K562 (cell line): ENCODE measurements around the gene ACVR2B. TPM values are rescaled to one million over a fixed set of nuclear protein-coding genes. Genes with fewer than 3 reads are reported as not detected.

Experiments
- ARID1B ChIP-seq: fragments of 450-650 bp; IDR thresholded peaks from 2 replicates; pipeline ENCODE4 v1.6.1; 2016; ENCODE audit warnings: antibody characterized with exemption, mild to moderate bottlenecking, inconsistent platforms
- CCNT2 ChIP-seq: IDR thresholded peaks from 2 replicates; pipeline ENCODE4 v1.6.1; 2011; ENCODE audit warnings: borderline replicate concordance, low read depth, mild to moderate bottlenecking, moderate library complexity, mixed read lengths, low read length; ENCODE audit not compliant: insufficient read length; ENCODE audit errors: extremely low read depth
- COPS2 ChIP-seq: fragments of 450-650 bp; conservative IDR thresholded peaks from 2 replicates; pipeline ENCODE4 v1.6.1; 2016; ENCODE audit warnings: mild to moderate bottlenecking, moderate library complexity
- FOXP1 ChIP-seq: sonication (generic); formaldehyde crosslinking; IDR thresholded peaks from 2 replicates; pipeline ENCODE4 v1.8.0; 2022; ENCODE audit warnings: mild to moderate bottlenecking, missing genetic modification reagents
- HLTF ChIP-seq: fragments of 450-650 bp; IDR thresholded peaks from 2 replicates; pipeline ENCODE4 v1.6.1; 2016
- HMGN3 ChIP-seq: IDR thresholded peaks from 2 replicates; pipeline ENCODE4 v1.6.1; 2011; ENCODE audit warnings: borderline replicate concordance, low read depth, mild to moderate bottlenecking, mixed read lengths, low read length; ENCODE audit not compliant: insufficient read length; ENCODE audit errors: extremely low read depth
- KHSRP ChIP-seq: fragments of 450-650 bp; IDR thresholded peaks from 2 replicates; pipeline ENCODE4 v1.6.1; 2017
- MXD1 ChIP-seq: fragments of 250-450 bp; sonication (Bioruptor Pico); IDR thresholded peaks from 2 replicates; pipeline ENCODE4 v1.8.0; 2021; ENCODE audit warnings: borderline replicate concordance, mild to moderate bottlenecking, moderate library complexity; ENCODE audit not compliant: poor library complexity, severe bottlenecking
- NFATC3 ChIP-seq: fragments of 450-650 bp; IDR thresholded peaks from 2 replicates; pipeline ENCODE4 v1.6.1; 2017; ENCODE audit warnings: mild to moderate bottlenecking
- NRF1 ChIP-seq, 2 experiments: fragments of 450-650 bp; IDR thresholded peaks in 1 of 2; conservative IDR thresholded peaks in 1 of 2; 2 replicates each; pipeline ENCODE4 v1.6.1; 2014; ENCODE audit warnings: mild to moderate bottlenecking in 2 of 2
- RBM15 ChIP-seq: fragments of 200-400 bp; formaldehyde crosslinking; IDR thresholded peaks from 2 replicates; pipeline ENCODE4 v1.6.1; 2018; ENCODE audit warnings: mild to moderate bottlenecking, low read length, moderate library complexity; ENCODE audit not compliant: insufficient read depth
- RBM22 ChIP-seq: fragments of 200-400 bp; formaldehyde crosslinking; IDR thresholded peaks from 2 replicates; pipeline ENCODE4 v1.6.1; 2018; ENCODE audit warnings: low read length, low read depth; ENCODE audit not compliant: poor library complexity, severe bottlenecking
- SAP30 ChIP-seq: fragments of 200-600 bp; sonication (generic); IDR thresholded peaks from 2 replicates; pipeline ENCODE4 v1.6.1; 2012; ENCODE audit warnings: borderline replicate concordance, low read depth, mild to moderate bottlenecking, moderate library complexity, low read length, control low read depth, inconsistent platforms; ENCODE audit not compliant: insufficient read depth, poor library complexity, severe bottlenecking
- SNIP1 ChIP-seq: fragments of 450-650 bp; IDR thresholded peaks from 2 replicates; pipeline ENCODE4 v1.7.1; 2017; ENCODE audit warnings: low read depth, mild to moderate bottlenecking
- TEAD2 ChIP-seq: fragments of 450-650 bp; IDR thresholded peaks from 2 replicates; pipeline ENCODE4 v1.6.1; 2016; ENCODE audit warnings: missing genetic modification characterization, control low read depth, missing compliant biosample characterization
- ZKSCAN1 ChIP-seq: fragments of 150-350 bp; IDR thresholded peaks from 2 replicates; pipeline ENCODE4 v1.6.1; 2016; ENCODE audit warnings: low read depth, low read length
- ZNF224 ChIP-seq: sonication (generic); formaldehyde crosslinking; IDR thresholded peaks from 2 replicates; pipeline ENCODE4 v1.8.0; 2022; ENCODE audit warnings: mild to moderate bottlenecking, missing genetic modification reagents
- ZNF263 ChIP-seq: sonication (generic); formaldehyde crosslinking; IDR thresholded peaks from 2 replicates; pipeline ENCODE4 v1.8.0; 2022; ENCODE audit warnings: mild to moderate bottlenecking, missing genetic modification reagents, borderline replicate concordance
- ZNF324 ChIP-seq: fragments of 250-450 bp; sonication (Bioruptor Pico); IDR thresholded peaks from 2 replicates; pipeline ENCODE4 v1.4.0; 2020; ENCODE audit warnings: mild to moderate bottlenecking
- ZNF384 ChIP-seq: IDR thresholded peaks from 2 replicates; pipeline ENCODE4 v1.6.1; 2012; ENCODE audit warnings: low read depth, low read length, improper control_type of control experiment
- polyA plus RNA-seq, 8 experiments: library from polyadenylated mRNA; depleted of rRNA in 4 of 8; stranded (reverse) in 5 of 8; unstranded in 3 of 8; fragments of >200 nt; fragmentation: Nextera tagmentation in 2 of 8; fragmentation: Illumina TruSeq in 1 of 8; extraction: Ambion mirVana in 2 of 8; extraction: Trizol in 1 of 8; gene quantifications; 2 replicates each; pipeline versions ENCODE4 v1.2.1 to v1.2.3, GENCODE V29; 2011 to 2014; ENCODE audit warnings: inconsistent platforms in 1 of 8, missing spikeins in 1 of 8
- total RNA-seq, 7 experiments: library from RNA; depleted of rRNA in 6 of 7; stranded (reverse); fragments of >200 nt in 6 of 7; fragmentation: Illumina TruSeq in 2 of 7; extraction: Trizol in 2 of 7; gene quantifications; 2 replicates each; pipeline versions ENCODE4 v1.2.1 to v1.2.3, GENCODE V29; 2011 to 2021; ENCODE audit warnings: low replicate concordance in 1 of 7
- TF ChIP-seq, protein P1 (sequence below): fragments of 450-650 bp; formaldehyde crosslinking; IDR thresholded peaks from 2 replicates; pipeline ENCODE4 v1.4.0; 2020; ENCODE audit warnings: mild to moderate bottlenecking, moderate library complexity
- TF ChIP-seq, protein P2 (sequence below), 2 experiments: fragments of 450-650 bp in 1 of 2; sonication (generic) in 1 of 2; formaldehyde crosslinking in 1 of 2; IDR thresholded peaks in 1 of 2; conservative IDR thresholded peaks in 1 of 2; 2 replicates each; pipeline versions ENCODE4 v1.6.1 to v1.8.1; 2016 to 2023; ENCODE audit warnings: mild to moderate bottlenecking in 2 of 2, moderate library complexity in 2 of 2, inconsistent platforms in 1 of 2, missing genetic modification reagents in 1 of 2
- TF ChIP-seq, protein P3 (sequence below): fragments of 200-800 bp; sonication (Bioruptor generic); IDR thresholded peaks from 2 replicates; pipeline ENCODE4 v1.6.1; 2017; ENCODE audit warnings: missing genetic modification characterization, missing compliant biosample characterization

Gene ACVR2B
- total and polyA plus RNA-seq, 9 of the 15 experiments (the other 6 are each of a cell fraction or from before 2014, with no cell fraction given), result 1.8 to 23.7 (median 7.1) TPM

DNA sequence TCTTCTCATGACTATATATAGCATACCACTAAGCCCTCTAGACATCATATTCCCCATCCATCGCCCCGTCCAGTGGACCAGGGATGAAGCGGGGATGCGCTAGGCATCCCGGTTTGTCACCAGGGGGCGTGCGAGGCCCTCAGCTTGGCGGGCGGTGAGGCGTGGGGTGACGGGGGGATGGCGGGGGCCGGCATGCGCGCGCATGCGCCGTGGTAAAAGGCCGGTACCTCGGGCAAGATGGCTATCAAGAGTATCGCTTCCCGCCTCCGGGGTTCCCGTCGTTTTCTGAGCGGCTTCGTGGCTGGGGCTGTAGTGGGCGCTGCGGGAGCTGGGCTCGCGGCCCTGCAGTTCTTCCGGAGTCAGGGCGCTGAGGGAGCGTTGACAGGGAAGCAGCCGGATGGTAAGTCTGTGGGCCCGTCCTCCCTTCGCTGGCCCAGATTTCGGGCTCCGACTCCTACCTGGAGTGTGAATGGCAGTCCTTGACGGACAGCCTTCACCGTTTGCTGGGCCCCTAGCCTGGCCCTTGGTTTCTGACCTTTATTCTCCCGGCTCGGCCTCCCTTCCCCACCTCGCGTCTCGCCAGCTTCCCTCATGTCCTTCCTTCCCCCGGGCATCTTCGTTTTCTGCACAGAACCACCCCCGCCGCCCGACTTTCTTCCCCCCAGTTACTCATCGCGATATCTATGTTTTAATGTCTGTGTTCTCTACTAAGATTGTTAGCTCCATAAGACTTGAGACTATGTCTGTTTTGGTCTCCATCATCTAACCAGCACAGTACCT lies 42.6 kb downstream of the ACVR2B start, which contains the start of gene EXOG (continued):
- no peak for TF ChIP-seq FOXP1 (CRISPR knock-in tag)
- TF ChIP-seq SAP30, result no peak
- peak; percentile 82 for TF ChIP-seq HMGN3
- no peak for TF ChIP-seq TEAD2 (tag)
- no peak for TF ChIP-seq NFATC3
- TF ChIP-seq ZNF263 (CRISPR knock-in tag), result 0 out of 2 replicates have a peak, but pooled peaks have one; percentile 18
- TF ChIP-seq NRF1 (conservative IDR thresholded peaks at IDR 0.05 in 1 of 2, IDR thresholded peaks at IDR 0.05 in 1 of 2), result peak; percentile 98
- TF ChIP-seq, protein P1, sequence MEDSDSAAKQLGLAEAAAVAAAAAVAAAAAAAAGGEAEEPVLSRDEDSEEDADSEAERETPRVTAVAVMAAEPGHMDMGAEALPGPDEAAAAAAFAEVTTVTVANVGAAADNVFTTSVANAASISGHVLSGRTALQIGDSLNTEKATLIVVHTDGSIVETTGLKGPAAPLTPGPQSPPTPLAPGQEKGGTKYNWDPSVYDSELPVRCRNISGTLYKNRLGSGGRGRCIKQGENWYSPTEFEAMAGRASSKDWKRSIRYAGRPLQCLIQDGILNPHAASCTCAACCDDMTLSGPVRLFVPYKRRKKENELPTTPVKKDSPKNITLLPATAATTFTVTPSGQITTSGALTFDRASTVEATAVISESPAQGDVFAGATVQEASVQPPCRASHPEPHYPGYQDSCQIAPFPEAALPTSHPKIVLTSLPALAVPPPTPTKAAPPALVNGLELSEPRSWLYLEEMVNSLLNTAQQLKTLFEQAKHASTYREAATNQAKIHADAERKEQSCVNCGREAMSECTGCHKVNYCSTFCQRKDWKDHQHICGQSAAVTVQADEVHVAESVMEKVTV (CRISPR knock-in tag), result peak; percentile 73
- TF ChIP-seq HLTF, result 0 out of 2 replicates have a peak, but pooled peaks have one; percentile 61
- TF ChIP-seq SNIP1, result no peak
- no peak for TF ChIP-seq ZNF224 (CRISPR knock-in tag)
- no peak for TF ChIP-seq KHSRP
- TF ChIP-seq ZNF384, result no peak
- TF ChIP-seq MXD1 (CRISPR knock-in tag), result no peak
- peak; percentile 88 for TF ChIP-seq CCNT2
- TF ChIP-seq, protein P2, sequence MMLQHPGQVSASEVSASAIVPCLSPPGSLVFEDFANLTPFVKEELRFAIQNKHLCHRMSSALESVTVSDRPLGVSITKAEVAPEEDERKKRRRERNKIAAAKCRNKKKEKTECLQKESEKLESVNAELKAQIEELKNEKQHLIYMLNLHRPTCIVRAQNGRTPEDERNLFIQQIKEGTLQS (IDR thresholded peaks at IDR 0.05), result no peak
- TF ChIP-seq, protein P2 (CRISPR knock-in tag; conservative IDR thresholded peaks at IDR 0.05), result 0 out of 2 replicates have a peak, but pooled peaks have one; percentile 53
- TF ChIP-seq ARID1B, result peak; percentile 19; the same call in 1 of the 2 replicates
- TF ChIP-seq RBM22, result no peak
- TF ChIP-seq RBM15, result no peak
- TF ChIP-seq, protein P3, sequence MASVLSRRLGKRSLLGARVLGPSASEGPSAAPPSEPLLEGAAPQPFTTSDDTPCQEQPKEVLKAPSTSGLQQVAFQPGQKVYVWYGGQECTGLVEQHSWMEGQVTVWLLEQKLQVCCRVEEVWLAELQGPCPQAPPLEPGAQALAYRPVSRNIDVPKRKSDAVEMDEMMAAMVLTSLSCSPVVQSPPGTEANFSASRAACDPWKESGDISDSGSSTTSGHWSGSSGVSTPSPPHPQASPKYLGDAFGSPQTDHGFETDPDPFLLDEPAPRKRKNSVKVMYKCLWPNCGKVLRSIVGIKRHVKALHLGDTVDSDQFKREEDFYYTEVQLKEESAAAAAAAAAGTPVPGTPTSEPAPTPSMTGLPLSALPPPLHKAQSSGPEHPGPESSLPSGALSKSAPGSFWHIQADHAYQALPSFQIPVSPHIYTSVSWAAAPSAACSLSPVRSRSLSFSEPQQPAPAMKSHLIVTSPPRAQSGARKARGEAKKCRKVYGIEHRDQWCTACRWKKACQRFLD, result peak; percentile 57; the same call in 1 of the 2 replicates
- TF ChIP-seq ZNF324 (CRISPR knock-in tag), result no peak
- TF ChIP-seq ZKSCAN1, result no peak
- TF ChIP-seq COPS2, result no peak
